GM18867 (cell line): ENCODE measurements around the gene ZNF544.
A peak's percentile ranks its signal among the peaks of the same experiment; 100 is the strongest.
"Not testable (repeated sequence)": the region's sequence is repeated elsewhere in the genome, so short reads cannot be mapped to it uniquely, and the experiment has no call there.

ENCODE experiments used
- ATAC-seq: cut with Tn5 transposase; IDR thresholded peaks from one replicate; pipeline ENCODE4 v1.9.1; 2021; ENCODE audit warnings: mild to moderate bottlenecking, moderate library complexity; ENCODE audit not compliant: unreplicated experiment

ZNF544 gene

GRCh38 chr19:58304748-58305064 lies 76.0 kb downstream of the ZNF544 start:
- no peak for ATAC-seq

DNA sequence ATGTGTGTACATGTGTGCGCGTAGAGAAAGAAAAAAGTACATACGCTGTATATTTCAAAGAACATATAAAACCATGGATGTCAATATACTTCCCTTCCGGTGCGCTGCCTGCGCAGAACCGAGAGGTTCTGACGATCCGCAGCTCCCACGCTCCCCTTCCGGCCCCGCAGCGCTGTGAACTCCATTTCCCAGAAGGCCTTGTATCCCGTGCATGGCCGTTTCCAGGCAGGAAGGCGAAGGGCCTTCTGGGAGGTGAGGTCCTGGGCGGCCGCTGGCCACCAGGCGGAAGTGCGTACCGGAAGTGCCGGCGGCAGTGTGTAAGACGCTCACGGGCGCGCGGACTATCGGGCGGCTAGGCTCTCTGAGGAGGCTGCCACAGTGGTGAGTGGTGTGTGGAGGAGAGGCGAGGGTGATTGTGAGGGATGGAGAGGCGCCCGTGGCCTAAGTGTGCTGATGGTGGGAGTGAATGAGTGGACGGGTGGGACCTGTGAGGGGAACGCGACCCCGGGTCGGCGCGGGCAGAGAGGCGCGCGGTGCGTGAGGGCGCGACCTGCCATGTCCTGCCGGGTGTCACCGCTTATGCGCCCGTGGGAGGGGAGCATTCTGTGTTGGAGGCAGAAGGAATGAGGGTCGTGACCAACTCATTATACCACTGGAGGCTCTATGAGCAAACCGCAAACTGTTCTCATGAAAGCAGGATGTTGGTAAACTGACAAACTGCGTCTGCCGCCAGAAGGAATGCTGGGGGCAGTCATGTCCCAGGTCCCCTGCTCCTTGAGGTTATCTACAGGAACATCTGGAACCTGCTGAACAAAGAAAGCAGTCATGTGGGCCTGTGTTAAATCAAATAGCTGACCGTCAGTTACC lies 76.6 kb downstream of the ZNF544 start, which contains the start of gene ERVK3-1:
ERVK3-1 (plus strand) TSS at position 313 of the 867 bp plus-strand sequence. CDS start 6,792 bp downstream, outside the sequence.
- peak; percentile 96 for ATAC-seq

DNA sequence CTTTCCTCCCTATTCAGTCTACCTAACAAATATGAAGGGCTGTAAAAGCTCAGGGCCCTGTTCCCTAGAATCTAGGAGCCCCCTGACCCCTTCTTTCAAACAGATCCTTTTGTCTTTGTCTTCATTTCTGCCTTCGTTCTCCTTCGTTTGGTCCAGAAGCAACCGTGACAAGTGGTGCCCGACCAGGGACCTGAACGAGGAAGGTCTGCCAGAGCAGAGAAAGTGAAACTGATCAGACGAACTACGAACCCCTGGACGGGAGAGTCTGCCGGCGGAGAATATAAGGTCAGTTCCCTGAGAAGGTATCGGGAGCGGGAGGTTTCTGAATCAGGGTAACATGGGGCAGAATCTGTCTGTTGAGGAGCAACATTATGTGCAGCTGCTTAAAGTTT lies 77.2 kb downstream of the ZNF544 start:
- no peak for ATAC-seq

DNA sequence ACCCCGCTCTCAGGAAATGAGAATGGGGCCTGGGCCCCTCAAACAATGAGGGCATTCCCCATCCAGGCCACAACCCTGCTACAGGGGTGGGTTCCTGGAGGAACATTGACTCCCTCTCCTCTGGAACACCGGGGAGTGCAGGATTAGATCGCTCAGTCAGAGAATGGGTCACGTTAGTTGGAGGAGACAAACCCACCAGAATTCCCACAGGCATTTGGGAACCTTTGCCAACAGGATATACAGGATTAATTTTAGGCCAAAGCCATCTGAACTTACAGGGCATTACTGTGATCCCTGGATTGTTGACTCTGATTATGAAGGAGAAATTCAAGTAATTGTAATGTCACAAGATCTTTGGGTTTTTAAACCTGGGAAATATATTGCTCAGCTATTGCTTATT lies 79.0 kb downstream of the ZNF544 start:
- ATAC-seq = no peak

- not testable (repeated sequence) for ATAC-seq
Observed at GRCh38 chr19:58310685-58311084, 82.0 kb downstream of the ZNF544 start.

DNA sequence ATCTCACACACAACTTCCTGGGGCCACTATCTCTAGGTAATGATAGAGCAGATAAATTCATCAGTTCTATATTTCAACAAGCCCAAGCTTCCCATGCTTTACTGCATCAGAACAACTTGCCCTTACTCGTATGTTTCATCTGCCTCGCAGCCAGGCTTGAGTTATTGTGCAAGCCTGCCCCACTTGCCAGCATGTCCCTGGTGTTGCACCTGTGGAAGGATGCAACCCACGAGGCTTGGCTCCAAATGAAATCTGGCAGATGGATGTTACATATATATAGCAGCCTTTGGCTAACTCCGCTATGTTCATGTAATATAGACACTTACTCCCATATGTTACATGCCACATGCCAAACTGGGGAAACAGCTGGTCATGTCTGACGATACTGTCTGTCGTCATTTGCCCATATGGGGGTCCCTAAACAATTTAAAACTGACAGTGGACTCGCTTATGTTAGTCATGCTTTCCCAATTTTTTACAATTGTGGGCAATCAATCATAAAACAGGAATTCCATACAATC lies 82.7 kb downstream of the ZNF544 start:
- no peak for ATAC-seq
